Tibial nerve (tissue), 4 donors: ENCODE results near the gene KIFBP. TPM values are rescaled to one million over a fixed set of nuclear protein-coding genes. Genes with fewer than 3 reads are reported as not detected.

Source experiments
- DNase-seq, 2 donors: peaks; one replicate each; pipeline ENCODE4 v3.0.0-alpha.2; 2019; ENCODE audit warnings: low spot score in 2 of 2
- H3K27ac ChIP-seq, 4 donors: fragments of 200-600 bp; sonication (generic) in 3 of 4; one replicate each; pipeline ENCODE4 v1.5.1; 2017 to 2019; ENCODE audit warnings: mild to moderate bottlenecking in 1 of 4
- H3K27me3 ChIP-seq, 2 donors: fragments of 200-600 bp; sonication (generic) in 1 of 2; one replicate each; pipeline versions ENCODE4 v1.5.1 to v1.6.0; 2017 to 2019
- H3K36me3 ChIP-seq, 3 donors: fragments of 200-600 bp; sonication (generic); one replicate each; pipeline ENCODE4 v1.5.1; 2018 to 2019
- H3K4me1 ChIP-seq, 4 donors: fragments of 200-600 bp; sonication (generic) in 3 of 4; one replicate each; pipeline ENCODE4 v1.5.1; 2017 to 2019
- H3K4me3 ChIP-seq, 4 donors: fragments of 200-600 bp; sonication (generic) in 3 of 4; one replicate each; pipeline ENCODE4 v1.5.1; 2017 to 2019; ENCODE audit warnings: mild to moderate bottlenecking in 1 of 4, moderate library complexity in 1 of 4
- H3K9me3 ChIP-seq, 4 donors: fragments of 200-600 bp; sonication (generic) in 3 of 4; one replicate each; pipeline ENCODE4 v1.5.1; 2017 to 2019
- EP300 ChIP-seq, 2 donors: sonication (generic); formaldehyde crosslinking; IDR thresholded peaks; one replicate each; pipeline ENCODE4 v1.6.1; 2017; ENCODE audit warnings: antibody characterized with exemption in 2 of 2, mild to moderate bottlenecking in 1 of 2
- POLR2A ChIP-seq, 2 donors: fragments of 450-650 bp; IDR thresholded peaks; one replicate each; pipeline ENCODE4 v1.6.1; 2017; ENCODE audit warnings: antibody characterized with exemption in 2 of 2, mild to moderate bottlenecking in 2 of 2, moderate library complexity in 2 of 2
- WGBS, 2 donors: methylation state at CpG; one replicate each; pipeline ENCODE4 v1.1.5; 2018; 5-methylcytosine and 5-hydroxymethylcytosine counted together
- total RNA-seq, 4 donors: library from RNA; depleted of rRNA; stranded (reverse); fragments of >200 nt; gene quantifications; one replicate each; pipeline ENCODE4 v1.1.0, GENCODE V29; 2016
- TF ChIP-seq, protein P1 (sequence below), 5 experiments: fragments of 200-600 bp in 3 of 5; fragments of 450-650 bp in 2 of 5; sonication (generic) in 3 of 5; IDR thresholded peaks; one replicate each; pipeline ENCODE4 v1.5.1; 2016 to 2019; ENCODE audit warnings: antibody characterized with exemption in 5 of 5, mild to moderate bottlenecking in 3 of 5, moderate library complexity in 2 of 5

KIFBP gene
- total RNA-seq, 4 donors from 2014 or later: 28.0 to 51.3 (median 43.5) TPM

DNA sequence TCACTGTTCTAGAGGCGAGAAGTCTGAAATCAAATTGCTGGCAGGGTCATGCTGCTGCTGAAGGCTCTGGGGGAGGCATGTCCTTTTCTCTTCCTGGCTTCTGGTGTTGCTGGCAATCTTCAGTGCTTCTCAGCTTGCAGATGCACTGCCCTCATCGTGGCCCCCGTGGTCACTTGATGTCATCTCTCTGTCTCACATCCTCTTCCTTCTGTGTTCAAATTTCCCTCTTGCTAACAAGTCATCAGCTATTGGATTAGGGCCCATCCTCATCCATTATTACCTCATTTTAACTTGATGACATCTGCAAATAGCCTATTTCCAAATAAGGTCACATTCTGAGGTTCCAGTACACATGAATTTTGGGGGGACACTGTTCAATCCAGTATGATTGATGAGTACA is 62.7 kb downstream of the KIFBP start:
- TF ChIP-seq EP300 (IDR thresholded peaks at IDR 0.05): peak in 1 of 2 donors; percentile 55
- TF ChIP-seq, protein P1, sequence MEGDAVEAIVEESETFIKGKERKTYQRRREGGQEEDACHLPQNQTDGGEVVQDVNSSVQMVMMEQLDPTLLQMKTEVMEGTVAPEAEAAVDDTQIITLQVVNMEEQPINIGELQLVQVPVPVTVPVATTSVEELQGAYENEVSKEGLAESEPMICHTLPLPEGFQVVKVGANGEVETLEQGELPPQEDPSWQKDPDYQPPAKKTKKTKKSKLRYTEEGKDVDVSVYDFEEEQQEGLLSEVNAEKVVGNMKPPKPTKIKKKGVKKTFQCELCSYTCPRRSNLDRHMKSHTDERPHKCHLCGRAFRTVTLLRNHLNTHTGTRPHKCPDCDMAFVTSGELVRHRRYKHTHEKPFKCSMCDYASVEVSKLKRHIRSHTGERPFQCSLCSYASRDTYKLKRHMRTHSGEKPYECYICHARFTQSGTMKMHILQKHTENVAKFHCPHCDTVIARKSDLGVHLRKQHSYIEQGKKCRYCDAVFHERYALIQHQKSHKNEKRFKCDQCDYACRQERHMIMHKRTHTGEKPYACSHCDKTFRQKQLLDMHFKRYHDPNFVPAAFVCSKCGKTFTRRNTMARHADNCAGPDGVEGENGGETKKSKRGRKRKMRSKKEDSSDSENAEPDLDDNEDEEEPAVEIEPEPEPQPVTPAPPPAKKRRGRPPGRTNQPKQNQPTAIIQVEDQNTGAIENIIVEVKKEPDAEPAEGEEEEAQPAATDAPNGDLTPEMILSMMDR (IDR thresholded peaks at IDR 0.05): no peak
- TF ChIP-seq POLR2A (IDR thresholded peaks at IDR 0.05): peak in 1 of 2 donors; percentile 23
- H3K4me1 ChIP-seq: peaks cover 0 to 7% (median 3%) of the 10 kb centered on the region in 4 donors
- no peaks in the 10 kb centered on the region for H3K27me3 ChIP-seq
- peak overlapping the region in 2 of 4 donors; percentile 70 to 78 for H3K27ac ChIP-seq
- no peaks in the 10 kb centered on the region for H3K36me3 ChIP-seq
- WGBS, 2 donors: 71 to 76% methylated on average over 3 of the region's 3 CpGs
- no peaks in the 10 kb centered on the region for H3K9me3 ChIP-seq
- H3K4me3 ChIP-seq: no peak overlapping the region
- DNase-seq: no peak

DNA sequence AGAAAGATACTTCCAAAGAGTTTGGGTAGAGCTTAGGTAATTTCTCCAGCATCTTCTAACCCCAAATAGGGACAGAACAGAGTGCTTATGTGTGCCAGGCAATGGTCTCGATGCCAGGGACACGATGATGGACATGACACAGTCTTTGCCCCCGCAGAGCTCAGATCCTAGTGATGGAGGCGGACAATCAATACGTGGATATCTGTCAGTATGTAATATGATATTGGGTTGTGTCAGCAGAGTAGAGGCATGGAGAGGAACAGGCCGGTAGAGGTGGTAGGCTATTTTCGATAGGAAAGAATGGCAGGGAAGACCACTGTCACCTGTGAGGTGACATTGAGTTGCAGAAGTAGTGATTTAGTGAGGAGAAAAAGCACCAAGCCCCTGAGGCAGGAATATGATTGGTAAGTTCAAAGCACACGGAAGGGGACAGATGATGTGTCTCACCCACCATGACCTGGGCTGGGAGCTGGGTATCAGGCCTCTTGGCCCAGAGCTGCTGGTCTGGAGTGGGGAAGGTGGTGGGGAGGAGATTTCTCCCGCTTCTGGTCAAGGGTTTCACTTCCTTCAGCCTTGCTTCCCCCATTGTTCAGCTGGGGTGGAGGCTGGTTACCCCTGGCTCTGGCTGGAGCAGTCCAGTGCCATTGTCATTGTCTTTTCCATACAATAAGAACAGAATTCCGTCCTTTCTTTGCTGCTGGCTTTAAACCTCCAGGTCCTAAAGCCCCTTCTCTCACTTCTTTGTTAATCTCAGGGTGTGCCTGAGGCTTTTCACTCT is 63.3 kb downstream of the KIFBP start:
- DNase-seq: no peak
- TF ChIP-seq, protein P1 (IDR thresholded peaks at IDR 0.05): no peak
- TF ChIP-seq EP300 (IDR thresholded peaks at IDR 0.05): peak in 1 of 2 donors; percentile 23
- TF ChIP-seq POLR2A (IDR thresholded peaks at IDR 0.05): no peak
- Histone ChIP-seq H3K36me3 (no peaks in the 10 kb centered on the region), H3K9me3 (no peaks in the 10 kb centered on the region), H3K4me1 (peaks cover 0 to 13% (median 4%) of the 10 kb centered on the region in 4 donors), H3K27ac (peak overlapping the region in 2 of 4 donors; percentile 70 to 78), H3K4me3 (no peak overlapping the region), H3K27me3 (no peaks in the 10 kb centered on the region)
- 75% methylated on average over 10 of the region's 10 CpGs for WGBS, 2 donors

DNA sequence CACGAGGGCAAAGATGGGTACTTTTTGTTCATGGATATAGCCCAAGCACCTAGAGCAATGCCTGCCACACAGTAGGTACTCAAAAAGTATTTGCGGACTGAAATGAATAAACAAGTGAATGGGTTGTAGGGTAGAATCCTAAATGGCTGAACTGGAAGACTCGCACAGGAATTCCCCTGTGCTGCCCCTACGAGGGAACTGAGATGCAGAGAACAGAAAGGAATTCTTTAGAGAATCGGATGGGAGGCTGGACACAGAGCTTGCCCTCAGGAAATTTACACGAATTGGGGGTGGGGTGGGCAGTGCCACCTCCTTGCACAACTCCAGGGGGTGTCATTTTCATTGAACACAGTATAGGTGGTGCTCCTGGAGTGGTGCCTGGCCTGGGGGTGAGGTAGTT is 64.1 kb downstream of the KIFBP start:
- H3K4me3 ChIP-seq: no peak overlapping the region
- peak overlapping the region in 2 of 4 donors; percentile 36 to 78 for H3K27ac ChIP-seq
- 68% methylated on average over 6 of the region's 6 CpGs for WGBS, 2 donors
- H3K36me3 ChIP-seq: no peaks in the 10 kb centered on the region
- TF ChIP-seq EP300 (IDR thresholded peaks at IDR 0.05) (no peak), POLR2A (IDR thresholded peaks at IDR 0.05) (no peak)
- TF ChIP-seq, protein P1 (IDR thresholded peaks at IDR 0.05): no peak
- no peaks in the 10 kb centered on the region for H3K9me3 ChIP-seq
- H3K27me3 ChIP-seq: no peaks in the 10 kb centered on the region
- H3K4me1 ChIP-seq: peaks cover 0 to 12% (median 4%) of the 10 kb centered on the region in 4 donors
- no peak for DNase-seq

DNA sequence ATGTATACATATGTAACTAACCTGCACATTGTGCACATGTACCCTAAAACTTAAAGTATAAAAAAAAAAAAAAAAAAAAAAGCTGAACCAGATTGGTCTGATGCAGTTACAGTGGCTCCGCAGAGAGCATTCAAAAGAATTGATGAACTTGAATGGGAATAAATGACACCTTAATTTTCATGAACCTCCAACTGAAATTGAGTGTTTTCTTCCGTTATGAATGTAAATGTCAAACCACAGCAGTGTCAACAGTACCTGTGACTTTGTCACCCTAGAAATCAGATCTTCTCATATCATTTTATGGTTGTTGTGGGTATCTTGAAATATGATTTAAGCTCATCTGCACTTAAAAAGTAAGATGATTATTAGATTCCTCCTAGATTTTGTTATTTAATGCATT is 66.6 kb downstream of the KIFBP start:
- Histone ChIP-seq H3K36me3 (no peaks in the 10 kb centered on the region), H3K9me3 (no peaks in the 10 kb centered on the region), H3K4me3 (no peak overlapping the region), H3K27me3 (no peaks in the 10 kb centered on the region), H3K4me1 (peaks cover 0 to 12% (median 4%) of the 10 kb centered on the region in 4 donors), H3K27ac (no peak overlapping the region)
- no peak for DNase-seq
- no peak for TF ChIP-seq EP300 (IDR thresholded peaks at IDR 0.05)
- TF ChIP-seq POLR2A (IDR thresholded peaks at IDR 0.05): no peak
- TF ChIP-seq, protein P1 (IDR thresholded peaks at IDR 0.05): no peak
- 83 to 92% methylated on average over 2 of the region's 2 CpGs for WGBS, 2 donors

DNA sequence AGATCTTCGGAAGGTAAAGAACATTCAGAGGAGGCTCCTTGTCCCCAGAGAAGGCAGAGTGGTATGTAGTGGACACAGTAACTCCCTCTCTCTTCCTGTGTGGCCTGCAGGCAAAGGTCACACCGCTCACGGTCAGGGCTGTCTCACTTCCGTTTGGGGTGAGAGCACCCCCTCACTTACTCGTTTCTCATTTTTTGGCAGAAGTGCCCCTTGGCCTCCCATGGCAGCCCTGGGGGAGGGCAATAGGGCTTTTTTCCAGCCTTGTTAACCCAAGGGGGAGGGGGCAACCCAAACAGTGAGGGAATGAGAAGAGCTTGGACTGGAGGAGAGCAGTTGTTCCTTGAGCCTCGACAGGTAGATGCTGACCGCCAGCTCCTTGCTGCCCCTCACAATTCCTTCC is 67.5 kb downstream of the KIFBP start:
- TF ChIP-seq, protein P1 (IDR thresholded peaks at IDR 0.05): no peak
- TF ChIP-seq EP300 (IDR thresholded peaks at IDR 0.05) (peak in 1 of 2 donors; percentile 28), POLR2A (IDR thresholded peaks at IDR 0.05) (no peak)
- H3K9me3 ChIP-seq: no peaks in the 10 kb centered on the region
- no peaks in the 10 kb centered on the region for H3K36me3 ChIP-seq
- H3K4me1 ChIP-seq: peaks cover 0 to 15% (median 8%) of the 10 kb centered on the region in 4 donors
- no peak overlapping the region for H3K4me3 ChIP-seq
- WGBS, 2 donors: 17 to 33% methylated on average over 6 to 7 of the region's 7 CpGs
- H3K27ac ChIP-seq: peak overlapping the region in 3 of 4 donors; percentile 12 to 74 (median 71)
- H3K27me3 ChIP-seq: no peaks in the 10 kb centered on the region
- DNase-seq: no peak
